Erythroblast (primary cell): ENCODE results near the gene ZNF491.

ENCODE experiments used
- GATA1 ChIP-seq: IDR thresholded peaks from 2 replicates; pipeline ENCODE4 v1.6.1; 2011; ENCODE audit warnings: low read depth, mild to moderate bottlenecking, control low read depth, low read length, moderate library complexity
- POLR2A ChIP-seq: IDR thresholded peaks from 2 replicates; pipeline ENCODE4 v1.6.1; 2011; ENCODE audit warnings: mild to moderate bottlenecking, low read length

DNA sequence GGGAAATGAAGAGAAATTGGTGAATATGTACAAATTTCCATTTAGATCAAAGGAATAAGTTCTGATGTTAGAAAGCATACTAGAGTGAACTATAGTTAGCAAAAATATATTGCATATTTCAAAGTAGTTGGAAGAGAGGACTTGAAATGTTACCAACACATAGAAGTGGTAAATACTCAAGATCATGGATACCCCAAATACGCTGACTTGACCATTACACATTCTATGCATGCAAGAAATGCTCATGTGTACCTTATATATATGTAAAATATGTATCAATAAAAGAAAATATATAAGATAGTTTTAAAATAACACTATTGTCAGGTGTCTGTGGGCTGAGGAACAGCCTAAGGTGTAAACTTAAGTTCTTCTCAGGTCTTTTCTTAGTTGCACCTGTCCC, 14.6 kb upstream of the ZNF491 start:
- TF ChIP-seq POLR2A (no peak), GATA1 (no peak)
